Smooth muscle cell (in vitro differentiated cells): ENCODE measurements around the gene AMER2. TPM values are rescaled to one million over a fixed set of nuclear protein-coding genes. Genes with fewer than 3 reads are reported as not detected.

Experiments
- DNase-seq: peaks from one replicate; lab custom pipeline; 2025; ENCODE audit not compliant: unreplicated experiment; lab: John Stamatoyannopoulos, UW
- H2AFZ ChIP-seq: fragments of 200-600 bp; sonication (generic); 2 replicates; pipeline ENCODE4 v1.6.0; 2016; ENCODE audit warnings: antibody characterized with exemption, low read depth, mild to moderate bottlenecking
- H3F3A ChIP-seq: fragments of 200-600 bp; sonication (generic); 2 replicates; pipeline ENCODE4 v1.6.0; 2017; ENCODE audit warnings: antibody characterized with exemption, low read depth
- H3K27ac ChIP-seq: fragments of 200-600 bp; sonication (generic); 2 replicates; pipeline ENCODE4 v1.5.1; 2016; ENCODE audit warnings: low read depth, mild to moderate bottlenecking
- H3K27me3 ChIP-seq: fragments of 200-600 bp; sonication (generic); 2 replicates; pipeline ENCODE4 v1.6.1; 2016; ENCODE audit warnings: low read depth, mild to moderate bottlenecking
- H3K36me3 ChIP-seq: fragments of 200-600 bp; sonication (generic); 2 replicates; pipeline ENCODE4 v1.5.1; 2016; ENCODE audit warnings: low read depth
- H3K4me1 ChIP-seq: fragments of 200-600 bp; sonication (generic); 2 replicates; pipeline ENCODE4 v1.5.1; 2016; ENCODE audit warnings: low read depth
- H3K4me2 ChIP-seq: fragments of 200-600 bp; sonication (generic); 2 replicates; pipeline ENCODE4 v1.6.0; 2016; ENCODE audit warnings: mild to moderate bottlenecking
- H3K4me3 ChIP-seq: fragments of 200-600 bp; sonication (generic); 2 replicates; pipeline ENCODE4 v1.5.1; 2016; ENCODE audit warnings: mild to moderate bottlenecking
- H3K79me2 ChIP-seq: fragments of 200-600 bp; sonication (generic); 2 replicates; pipeline ENCODE4 v1.6.0; 2016; ENCODE audit warnings: low read depth, mild to moderate bottlenecking
- H3K9ac ChIP-seq: fragments of 200-600 bp; sonication (generic); 2 replicates; pipeline ENCODE4 v1.6.0; 2016; ENCODE audit warnings: low read depth
- H3K9me3 ChIP-seq: fragments of 200-600 bp; sonication (generic); replicated peaks from 2 replicates; pipeline ENCODE4 v1.5.1; 2016; ENCODE audit warnings: low read depth
- H4K20me1 ChIP-seq: fragments of 200-600 bp; sonication (generic); 2 replicates; pipeline ENCODE4 v1.6.0; 2016; ENCODE audit warnings: low read depth
- CTCF ChIP-seq: fragments of 200-600 bp; sonication (generic); IDR thresholded peaks from 2 replicates; pipeline ENCODE4 v1.5.1; 2017; ENCODE audit warnings: borderline replicate concordance, mild to moderate bottlenecking, antibody characterized with exemption; ENCODE audit not compliant: insufficient read depth, poor library complexity, severe bottlenecking
- WGBS: methylation state at CpG from one replicate; pipeline ENCODE4 v1.1.7; 2016; ENCODE audit warnings: low lambda C conversion rate; 5-methylcytosine and 5-hydroxymethylcytosine counted together
- polyA plus RNA-seq: library from polyadenylated mRNA; unstranded; fragments of >200 nt; fragmentation: Nextera tagmentation; extraction: Ambion mirVana; gene quantifications from 2 replicates; pipeline ENCODE4 v1.2.1, GENCODE V29; 2016
- total RNA-seq: library from RNA; depleted of rRNA; stranded (reverse); fragments of >200 nt; gene quantifications from 2 replicates; pipeline ENCODE4 v1.2.3, GENCODE V29; 2014

The AMER2 gene
- total and polyA plus RNA-seq, 2 experiments from 2014 or later, result 0.09 TPM; not detected in 1

DNA sequence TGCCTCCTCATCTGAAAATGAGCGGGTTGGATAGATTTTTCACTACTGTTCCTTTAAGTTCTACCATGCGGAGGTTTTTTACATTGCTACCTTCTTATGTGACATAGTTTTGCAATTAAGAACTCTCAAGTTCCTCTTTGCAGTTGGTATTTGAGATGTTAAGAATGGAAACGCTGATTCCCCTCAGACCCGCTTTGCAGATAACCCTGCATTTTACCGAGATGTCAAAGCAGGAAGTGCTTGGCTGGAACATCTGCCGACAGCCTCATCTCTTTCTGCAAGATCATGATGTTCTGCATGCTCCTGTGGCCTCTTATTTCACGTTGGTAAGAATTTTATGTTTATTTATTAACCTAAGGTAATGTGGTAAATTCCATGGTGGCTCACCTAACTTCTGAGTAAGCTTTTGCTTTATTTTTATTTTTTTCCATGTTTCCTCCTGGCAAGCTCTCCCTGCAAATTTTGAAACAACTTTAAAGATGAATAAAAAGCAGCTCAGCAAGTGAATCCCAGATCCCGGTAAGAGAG, 53.6 kb downstream of the AMER2 start:
- H3K36me3 ChIP-seq, result no peaks in the 10 kb centered on the region
- no peak for DNase-seq

DNA sequence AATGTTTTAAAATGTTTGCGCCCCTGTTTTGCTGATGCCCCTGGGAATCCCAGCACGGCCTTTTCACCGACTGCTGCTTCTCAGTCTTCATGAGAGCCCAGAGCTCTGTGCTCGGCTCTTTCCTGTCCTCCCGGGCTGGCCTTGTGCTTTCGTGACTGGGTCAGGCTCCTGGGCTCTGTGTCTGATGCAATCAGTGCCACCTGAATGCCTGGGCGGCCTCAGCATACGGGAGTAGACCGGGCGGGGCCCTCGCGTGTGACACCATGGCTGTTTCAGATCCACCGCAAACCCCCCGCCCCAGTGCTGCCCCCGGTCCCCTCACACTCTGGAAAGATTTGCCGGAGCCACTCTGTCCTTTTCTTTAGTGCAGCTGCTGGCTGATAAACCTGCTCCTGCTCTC, 54.8 kb downstream of the AMER2 start:
- TF ChIP-seq CTCF, result no peak
- H4K20me1 ChIP-seq, result no peaks in the 10 kb centered on the region
- H3K9me3 ChIP-seq, result no peaks in the 10 kb centered on the region
- H3K79me2 ChIP-seq, result no peaks in the 10 kb centered on the region
- DNase-seq, result no peak
- H3K9ac ChIP-seq, result no peak overlapping the region
- no peak overlapping the region for H3K4me2 ChIP-seq
- WGBS, result 82% methylated on average over 15 of the region's 16 CpGs
- no peaks in the 10 kb centered on the region for H3F3A ChIP-seq
- no peaks in the 10 kb centered on the region for H3K36me3 ChIP-seq
- H2AFZ ChIP-seq, result no peak overlapping the region
- no peak overlapping the region for H3K27ac ChIP-seq
- no peaks in the 10 kb centered on the region for H3K27me3 ChIP-seq
- H3K4me1 ChIP-seq, result no peaks in the 10 kb centered on the region
- H3K4me3 ChIP-seq, result no peak overlapping the region

More for the DNA sequence above, 53.6 kb downstream of the AMER2 start:
- no peaks in the 10 kb centered on the region for H3K4me1 ChIP-seq
- 71% methylated on average over 8 of the region's 8 CpGs for WGBS
- H3K4me3 ChIP-seq, result no peak overlapping the region
- H2AFZ ChIP-seq, result no peak overlapping the region
- H3K27ac ChIP-seq, result no peak overlapping the region
- H3K9ac ChIP-seq, result no peak overlapping the region
- no peak overlapping the region for H3K4me2 ChIP-seq
- H3K27me3 ChIP-seq, result no peaks in the 10 kb centered on the region
- TF ChIP-seq CTCF, result no peak
- no peaks in the 10 kb centered on the region for H3K79me2 ChIP-seq
- no peaks in the 10 kb centered on the region for H3K9me3 ChIP-seq
- no peaks in the 10 kb centered on the region for H3F3A ChIP-seq
- no peaks in the 10 kb centered on the region for H4K20me1 ChIP-seq

DNA sequence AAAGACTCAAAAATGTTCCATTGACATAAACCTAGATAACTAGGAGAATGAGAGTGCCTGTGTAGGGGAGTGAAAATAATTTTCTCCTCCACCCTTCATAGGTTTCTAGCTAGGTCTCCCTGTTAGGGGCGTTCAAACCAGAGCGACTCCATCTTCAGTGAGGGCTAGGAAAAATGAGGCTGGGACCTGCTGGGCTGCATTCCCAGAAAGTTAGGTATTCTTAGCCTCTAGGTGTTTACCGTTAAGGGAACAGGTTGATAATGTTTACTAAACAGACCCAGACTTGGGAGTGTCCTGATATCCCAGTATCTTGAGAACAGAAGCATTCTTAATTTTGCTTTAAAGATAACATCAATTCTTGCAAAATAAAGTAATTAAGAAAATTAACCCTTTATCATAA, 56.0 kb downstream of the AMER2 start:
- 30% methylated on average over 3 of the region's 3 CpGs for WGBS
- no peaks in the 10 kb centered on the region for H3K36me3 ChIP-seq
- TF ChIP-seq CTCF, result no peak
- H3K4me1 ChIP-seq, result no peaks in the 10 kb centered on the region
- no peak overlapping the region for H3K4me2 ChIP-seq
- no peaks in the 10 kb centered on the region for H3K9me3 ChIP-seq
- no peaks in the 10 kb centered on the region for H4K20me1 ChIP-seq
- no peak for DNase-seq
- H3F3A ChIP-seq, result no peaks in the 10 kb centered on the region
- no peak overlapping the region for H3K27ac ChIP-seq
- H2AFZ ChIP-seq, result no peak overlapping the region
- no peak overlapping the region for H3K4me3 ChIP-seq
- H3K79me2 ChIP-seq, result no peaks in the 10 kb centered on the region
- H3K27me3 ChIP-seq, result no peaks in the 10 kb centered on the region
- H3K9ac ChIP-seq, result no peak overlapping the region

DNA sequence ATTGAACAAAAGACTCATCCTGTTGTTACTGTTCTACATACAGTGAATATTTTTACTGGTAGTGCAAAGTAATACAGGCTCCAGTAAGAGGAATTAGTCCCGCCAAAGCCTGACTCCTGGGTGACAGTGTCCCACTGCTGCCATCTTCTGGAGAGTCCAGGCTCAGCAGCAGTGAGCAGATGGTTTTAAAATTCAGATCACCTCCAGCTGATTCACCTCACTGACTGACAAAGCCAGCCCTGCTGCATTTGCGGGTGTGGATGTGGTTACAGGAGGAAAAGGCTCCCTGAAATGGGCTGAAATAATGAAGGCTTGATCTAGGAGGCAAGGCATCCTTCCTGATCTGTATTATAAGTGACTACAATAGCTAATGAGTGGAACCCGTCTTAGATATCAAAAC, 57.9 kb downstream of the AMER2 start:
- H2AFZ ChIP-seq, result no peak overlapping the region
- H3K4me1 ChIP-seq, result no peaks in the 10 kb centered on the region
- TF ChIP-seq CTCF, result peak; percentile 92
- no peak overlapping the region for H3K4me3 ChIP-seq
- no peaks in the 10 kb centered on the region for H3K9me3 ChIP-seq
- DNase-seq, result peak; percentile 18
- WGBS, result 34% methylated on average over 3 of the region's 3 CpGs
- no peak overlapping the region for H3K9ac ChIP-seq
- no peak overlapping the region for H3K27ac ChIP-seq
- no peaks in the 10 kb centered on the region for H3F3A ChIP-seq
- no peaks in the 10 kb centered on the region for H4K20me1 ChIP-seq
- H3K36me3 ChIP-seq, result no peaks in the 10 kb centered on the region
- H3K79me2 ChIP-seq, result no peaks in the 10 kb centered on the region
- no peak overlapping the region for H3K4me2 ChIP-seq
- H3K27me3 ChIP-seq, result no peaks in the 10 kb centered on the region
